Posterior vena cava (tissue), 2 donors: Measurements from ENCODE around the gene HCFC1R1. TPM values are rescaled to one million over a fixed set of nuclear protein-coding genes. Genes with fewer than 3 reads are reported as not detected.

Source experiments
- DNase-seq: peaks from one replicate; pipeline ENCODE4 v3.0.0-alpha.2; 2020; ENCODE audit warnings: low spot score
- intact Hi-C, 2 donors: fragments of 100-400 bp; cut with DNase I; formaldehyde crosslinking; loops; one replicate each; pipeline versions ENCODE4 v1.14.1 to v1.14.2; 2022 to 2023
- total RNA-seq, 2 donors: library from RNA; stranded (reverse); fragmentation: NEBNext Ultra II Directional; extraction: Animal tissue kit (Norgen Biotek cat#: 25700); gene quantifications; one replicate each; pipeline ENCODE4 v1.2.1, GENCODE V29; 2021
- donor health status: DM: yes; HTN: yes; CAD: no.
- donor health status: DM: yes; HTN: yes; CAD: no.

Gene HCFC1R1
- total RNA-seq, 2 donors from 2014 or later: 63.3 to 104 TPM

DNA sequence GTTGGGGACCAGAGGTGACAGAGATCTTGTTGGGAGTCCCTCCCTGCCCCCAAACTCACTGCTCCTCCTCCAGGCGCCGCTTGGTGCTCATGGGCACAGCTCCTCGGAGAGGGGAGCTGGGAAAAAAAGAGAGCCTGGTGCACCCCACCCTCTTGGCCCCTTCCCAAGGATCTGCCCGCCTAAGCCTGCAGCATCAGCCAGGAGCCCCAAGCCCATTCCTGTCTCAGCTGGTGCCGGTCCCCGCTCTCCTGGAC, 400 bp downstream of the HCFC1R1 start:
- intact Hi-C loops: no loop called here
- peak; percentile 90 for DNase-seq

DNA sequence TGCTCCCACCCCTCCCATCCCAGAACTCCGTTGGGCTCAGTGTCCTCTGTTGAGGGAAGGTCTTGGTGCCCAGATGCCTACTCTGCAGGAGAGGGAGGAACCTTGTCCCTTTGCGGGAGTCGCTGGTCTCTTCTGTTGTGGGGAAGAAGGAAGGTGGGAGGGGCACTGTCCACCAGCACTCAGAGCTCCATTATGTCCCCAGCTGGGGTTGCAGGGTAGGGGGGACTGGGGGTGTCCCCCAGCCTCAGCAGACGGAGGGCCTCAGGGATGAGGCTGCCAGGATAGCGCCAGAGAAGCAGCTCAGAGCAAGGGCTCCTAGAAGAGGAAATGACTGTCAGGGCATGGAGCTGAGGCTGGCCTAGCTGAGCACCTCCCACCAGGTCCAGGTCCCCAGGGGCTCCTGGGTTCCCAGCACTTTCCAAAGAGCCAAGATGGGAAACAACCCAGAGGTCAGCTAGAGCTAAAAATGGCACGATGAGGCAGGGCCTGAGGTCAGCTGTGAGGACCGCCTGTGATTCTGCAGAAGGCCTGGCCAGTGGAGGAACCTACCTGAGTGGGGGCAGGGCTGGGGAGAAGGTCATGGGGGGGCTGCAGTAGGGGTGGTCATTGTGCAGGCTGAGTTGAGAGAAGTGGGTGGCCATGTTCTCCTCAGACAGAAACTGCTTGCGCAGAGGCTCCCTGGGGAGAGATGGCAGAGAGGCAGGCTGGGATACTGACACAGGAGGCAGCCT, 893 bp downstream of the HCFC1R1 start:
- DNase-seq: peak; percentile 88
- intact Hi-C loops: no loop called here

- intact Hi-C loops: no loop called here
- peak; percentile 98 for DNase-seq
Observed at GRCh38 chr16:3022208-3022683, 1.5 kb downstream of the HCFC1R1 start.

- peak; percentile 94 for DNase-seq
- intact Hi-C loops: no loop called here
Observed at GRCh38 chr16:3021449-3022207, 2.1 kb downstream of the HCFC1R1 start.

GRCh38 chr16:3020604-3021448, 2.9 kb downstream of the HCFC1R1 start:
- DNase-seq: peak; percentile 95
- intact Hi-C loops: no loop called here

DNA sequence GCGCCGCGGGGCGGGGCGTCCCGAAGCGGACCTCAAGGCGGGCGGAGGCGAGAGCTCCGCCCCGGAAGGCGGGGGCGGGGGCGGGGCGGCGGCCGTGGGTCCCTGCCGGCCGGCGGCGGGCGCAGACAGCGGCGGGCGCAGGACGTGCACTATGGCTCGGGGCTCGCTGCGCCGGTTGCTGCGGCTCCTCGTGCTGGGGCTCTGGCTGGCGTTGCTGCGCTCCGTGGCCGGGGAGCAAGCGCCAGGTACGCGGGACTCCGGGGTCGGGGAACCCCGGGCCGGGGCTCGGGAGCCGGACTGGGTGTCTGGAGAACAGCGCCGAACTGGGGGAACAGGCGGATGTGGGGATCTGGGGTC, 3.5 kb downstream of the HCFC1R1 start, which contains the start of gene TNFRSF12A:
TSS of gene TNFRSF12A (plus strand) at position 122 of the 357 bp plus-strand sequence. CDS start at position 152, 30 bp downstream.
- DNase-seq: peak; percentile 95
- intact Hi-C loops: no loop called here

DNA sequence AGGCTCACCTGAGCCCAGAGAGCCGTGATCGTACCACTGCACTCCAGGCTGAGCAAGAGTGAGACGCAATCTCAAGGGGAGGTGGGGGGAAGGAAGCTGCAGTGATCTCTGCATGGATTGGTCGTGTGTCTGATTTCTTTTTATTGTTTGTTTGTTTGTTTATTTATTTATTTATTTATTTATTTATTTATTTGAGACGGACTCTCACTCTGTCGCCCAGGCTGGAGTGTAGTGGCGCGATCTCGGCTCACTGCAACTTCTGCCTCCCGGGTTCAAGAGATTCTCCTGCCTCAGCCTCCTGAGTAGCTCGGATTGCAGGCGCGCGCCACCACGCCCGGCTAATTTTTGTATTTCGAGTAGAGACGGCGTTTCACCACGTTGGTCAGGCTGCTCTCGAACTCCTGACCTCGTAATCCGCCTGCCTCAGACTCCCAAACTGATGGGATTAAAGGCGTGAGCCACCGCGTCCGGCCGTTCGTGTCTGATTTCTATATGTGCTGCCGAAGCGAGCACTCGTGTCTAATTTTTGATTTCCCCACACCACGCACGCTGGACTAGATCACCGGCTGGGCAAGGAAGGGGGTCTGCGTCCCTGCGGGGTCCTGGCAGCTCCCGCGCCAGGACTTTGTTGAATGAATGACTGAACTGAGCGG, 4.0 kb downstream of the HCFC1R1 start:
- intact Hi-C loops: no loop called here
- no peak for DNase-seq

- intact Hi-C loops: no loop called here
- DNase-seq: no peak
Observed at GRCh38 chr16:3017794-3018506, 5.8 kb downstream of the HCFC1R1 start, which contains the start of gene CLDN6. TSS of gene CLDN6 (minus strand) at chr16:3018183. CDS start at chr16:3016021, 2,162 bp downstream.

GRCh38 chr16:3017344-3017743, 6.4 kb downstream of the HCFC1R1 start:
- intact Hi-C loops: no loop called here

GRCh38 chr16:3015865-3016521, 7.7 kb downstream of the HCFC1R1 start:
- intact Hi-C loops: no loop called here
- DNase-seq: no peak

More at GRCh38 chr16:3017344-3017743, 6.4 kb downstream of the HCFC1R1 start:
- no peak for DNase-seq

DNA sequence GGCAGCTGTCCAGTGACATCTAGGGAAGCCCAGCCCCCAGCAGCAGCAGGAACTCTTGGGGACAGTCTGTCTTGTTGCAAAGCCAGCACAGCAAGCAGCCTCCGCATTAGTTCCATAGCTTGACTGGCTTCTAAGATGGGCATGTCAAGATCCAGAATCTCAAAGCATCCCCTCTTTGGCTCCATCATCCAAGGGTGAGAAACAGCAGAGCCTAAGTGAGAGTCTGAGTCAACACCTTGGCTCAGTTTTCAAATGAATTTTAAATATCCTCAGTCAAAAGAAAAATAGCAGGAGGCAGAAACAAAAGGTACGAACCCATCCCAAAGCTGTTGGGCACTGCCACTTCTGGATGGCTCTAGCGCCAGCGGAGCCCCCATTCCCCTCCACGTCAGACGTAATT, 8.8 kb downstream of the HCFC1R1 start:
- DNase-seq: no peak
- intact Hi-C loops: no loop called here

- no peak for DNase-seq
- intact Hi-C loops: no loop called here
Observed at GRCh38 chr16:3013998-3014690, 9.6 kb downstream of the HCFC1R1 start.

DNA sequence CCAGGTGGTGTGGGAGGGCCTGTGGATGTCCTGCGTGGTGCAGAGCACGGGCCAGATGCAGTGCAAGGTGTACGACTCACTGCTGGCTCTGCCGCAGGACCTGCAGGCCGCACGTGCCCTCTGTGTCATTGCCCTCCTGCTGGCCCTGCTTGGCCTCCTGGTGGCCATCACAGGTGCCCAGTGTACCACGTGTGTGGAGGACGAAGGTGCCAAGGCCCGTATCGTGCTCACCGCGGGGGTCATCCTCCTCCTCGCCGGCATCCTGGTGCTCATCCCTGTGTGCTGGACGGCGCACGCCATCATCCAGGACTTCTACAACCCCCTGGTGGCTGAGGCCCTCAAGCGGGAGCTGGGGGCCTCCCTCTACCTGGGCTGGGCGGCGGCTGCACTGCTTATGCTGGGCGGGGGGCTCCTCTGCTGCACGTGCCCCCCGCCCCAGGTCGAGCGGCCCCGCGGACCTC, 10.2 kb downstream of the HCFC1R1 start:
- DNase-seq: no peak
- intact Hi-C loops: no loop called here

DNA sequence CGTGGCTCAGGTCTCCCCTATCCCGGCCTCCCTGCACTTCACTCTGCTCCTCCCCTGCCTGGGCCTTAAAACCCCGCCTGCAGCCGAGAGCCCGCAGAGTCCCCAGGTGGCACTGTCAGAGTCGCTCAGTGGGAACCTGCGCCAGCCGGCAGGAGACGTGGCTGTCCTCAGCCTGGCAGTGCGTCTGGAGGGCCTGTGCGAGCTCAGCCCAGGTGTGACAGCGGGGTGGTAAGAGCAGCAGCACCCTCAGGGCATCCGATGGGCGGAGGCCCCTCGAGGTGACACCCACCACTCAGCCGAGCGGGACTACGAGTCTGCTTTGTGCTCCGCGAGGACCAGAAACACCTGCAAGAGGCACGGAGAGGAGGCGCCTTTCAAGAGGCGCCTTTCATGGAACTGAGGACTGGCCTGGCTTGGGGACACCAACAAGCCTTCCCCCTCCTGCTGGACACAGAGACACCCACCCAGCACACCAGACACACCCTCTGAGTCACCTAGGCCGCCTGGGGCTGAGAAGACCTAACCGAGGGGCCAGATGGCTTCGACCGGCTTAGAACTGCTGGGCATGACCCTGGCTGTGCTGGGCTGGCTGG, 10.8 kb downstream of the HCFC1R1 start, which contains the start of gene CLDN9:
TSS of gene CLDN9 (plus strand) at position 96 of the 593 bp plus-strand sequence. CDS start at position 536, 440 bp downstream.
- intact Hi-C loops: no loop called here
- DNase-seq: no peak

DNA sequence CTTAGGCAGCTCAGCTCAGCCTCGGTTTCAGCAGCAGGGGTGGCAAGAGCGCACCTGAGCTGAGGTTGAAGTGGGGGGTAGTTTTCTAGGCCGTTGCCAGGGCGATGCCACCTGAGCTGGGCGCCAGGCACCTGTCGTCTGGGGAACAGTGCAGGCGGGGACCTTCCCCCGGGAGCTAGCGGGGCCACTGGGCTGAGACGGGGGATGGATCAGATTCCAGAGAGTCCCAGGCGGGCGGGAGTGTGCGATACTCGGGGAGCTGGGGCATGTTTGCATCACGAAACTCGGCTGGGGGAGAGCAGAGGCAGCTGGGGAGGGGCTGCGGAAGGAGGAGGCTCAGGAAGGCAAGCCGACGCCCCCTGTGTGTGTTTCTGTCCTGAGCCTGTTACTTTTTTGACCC, 11.5 kb downstream of the HCFC1R1 start:
- intact Hi-C loops: no loop called here

DNA sequence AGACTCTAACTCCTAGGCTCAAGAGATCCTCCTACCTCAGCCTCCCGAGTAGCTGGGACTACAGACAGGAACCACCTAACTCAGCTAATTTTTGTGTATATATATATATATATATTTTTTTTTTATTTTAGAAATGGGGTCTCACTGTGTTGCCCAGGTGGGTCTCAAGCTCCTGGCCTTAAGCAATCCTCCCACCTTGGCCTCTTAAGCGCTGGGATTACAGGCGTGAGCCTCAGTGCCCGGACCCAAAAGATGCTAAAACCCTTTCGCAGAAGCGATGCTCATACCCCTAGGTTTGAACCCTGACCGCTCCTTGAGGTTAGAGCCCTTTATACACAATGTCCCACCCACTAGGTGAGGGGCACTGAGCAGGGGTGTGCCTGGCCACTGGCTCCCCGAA, 13.2 kb downstream of the HCFC1R1 start:
- intact Hi-C loops: no loop called here
- DNase-seq: no peak

More for the DNA sequence above, 11.5 kb downstream of the HCFC1R1 start:
- no peak for DNase-seq
